Stimulated activated naive B cell treated with anti-CD40 and anti-IgM and Interleukin-4, amounts not matched to agents 10 μg/mL and 1 μg/mL and 100 μg/mL, for 72 hours (primary cell): Measurements from ENCODE around the gene ADARB1.
A peak's percentile ranks its signal among the peaks of the same experiment; 100 is the strongest.

Experiments
- ATAC-seq, 2 donors: fragments of 150-1000 bp; cut with Tn5 transposase; replicated peaks; 2 replicates each; pipeline ENCODE4 v1.10.0; 2021; ENCODE audit warnings: moderate library complexity in 1 of 2
- DNase-seq: peaks from one replicate; pipeline ENCODE4 v3.0.0; 2021
- H3K27ac Mint-ChIP-seq: one replicate; pipeline ENCODE4 v1.8.0; 2022; ENCODE audit warnings: mild to moderate bottlenecking, mixed read lengths
- H3K27me3 Mint-ChIP-seq, 2 donors: one replicate each; pipeline ENCODE4 v1.8.0; 2022; ENCODE audit warnings: mixed read lengths in 2 of 2
- H3K36me3 Mint-ChIP-seq, 2 donors: one replicate each; pipeline ENCODE4 v1.8.0; 2022; ENCODE audit warnings: mixed read lengths in 2 of 2, mild to moderate bottlenecking in 1 of 2
- H3K4me1 Mint-ChIP-seq, 2 donors: one replicate each; pipeline ENCODE4 v1.8.0; 2022; ENCODE audit warnings: mixed read lengths in 2 of 2, mild to moderate bottlenecking in 1 of 2
- H3K4me3 Mint-ChIP-seq, 2 donors: one replicate each; pipeline ENCODE4 v1.8.0; 2022; ENCODE audit warnings: mild to moderate bottlenecking in 2 of 2, mixed read lengths in 2 of 2, moderate library complexity in 1 of 2
- H3K9me3 Mint-ChIP-seq, 2 donors: one replicate each; pipeline ENCODE4 v1.8.0; 2022; ENCODE audit warnings: mixed read lengths in 2 of 2, mild to moderate bottlenecking in 1 of 2

The ADARB1 gene

DNA sequence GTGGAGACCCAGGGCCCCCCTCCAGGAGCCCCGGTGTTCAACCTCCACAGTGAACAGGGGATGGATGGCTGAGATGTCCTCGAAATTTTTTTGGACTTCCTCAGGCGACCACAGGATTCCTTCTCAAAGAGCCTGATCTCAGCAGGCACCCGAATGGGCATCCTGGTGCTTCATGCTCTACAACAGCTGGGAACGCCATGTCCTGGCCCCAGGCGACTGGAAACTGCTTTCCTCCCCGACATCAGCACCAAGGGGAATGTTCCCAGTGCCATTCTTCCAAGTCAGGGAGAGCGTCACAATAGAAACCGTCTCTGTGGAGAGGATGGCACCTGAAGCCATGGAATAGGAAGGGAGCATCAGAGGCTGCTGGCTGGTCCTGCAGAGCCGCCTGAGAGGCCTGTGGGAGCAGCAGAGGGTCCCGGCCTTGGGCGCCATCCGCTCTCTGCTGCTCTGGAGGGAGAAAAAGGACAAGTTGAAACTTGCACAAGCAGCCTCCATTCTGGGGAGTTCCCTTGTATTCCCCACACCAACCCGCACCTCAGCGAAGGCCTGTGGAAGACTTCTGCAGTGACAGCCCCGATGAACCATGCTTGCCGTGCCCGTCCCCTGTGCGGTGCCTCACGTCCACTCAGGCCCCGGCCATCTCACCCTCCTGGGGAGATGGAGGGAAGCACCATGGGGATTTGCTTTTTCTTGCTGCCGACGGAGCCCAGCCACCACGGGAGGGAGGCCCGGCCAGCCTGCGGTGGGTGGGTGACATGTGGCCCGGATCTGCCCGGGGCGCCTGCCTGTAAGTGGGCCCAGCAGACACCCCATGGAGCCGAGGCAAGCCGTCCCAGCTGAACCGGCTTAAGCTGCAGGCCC is 2.3 kb upstream of the ADARB1 start:
- H3K4me3 Mint-ChIP-seq, result no peak overlapping the region
- H3K9me3 Mint-ChIP-seq, result no peaks in the 10 kb centered on the region
- DNase-seq (no peak), ATAC-seq (no peak)
- H3K27ac Mint-ChIP-seq, result peak overlapping the region; percentile 33
- H3K36me3 Mint-ChIP-seq, result peaks cover 0 to 4% of the 10 kb centered on the region in 2 donors
- no peaks in the 10 kb centered on the region for H3K27me3 Mint-ChIP-seq
- H3K4me1 Mint-ChIP-seq, result peaks cover 13 to 24% of the 10 kb centered on the region in 2 donors

DNA sequence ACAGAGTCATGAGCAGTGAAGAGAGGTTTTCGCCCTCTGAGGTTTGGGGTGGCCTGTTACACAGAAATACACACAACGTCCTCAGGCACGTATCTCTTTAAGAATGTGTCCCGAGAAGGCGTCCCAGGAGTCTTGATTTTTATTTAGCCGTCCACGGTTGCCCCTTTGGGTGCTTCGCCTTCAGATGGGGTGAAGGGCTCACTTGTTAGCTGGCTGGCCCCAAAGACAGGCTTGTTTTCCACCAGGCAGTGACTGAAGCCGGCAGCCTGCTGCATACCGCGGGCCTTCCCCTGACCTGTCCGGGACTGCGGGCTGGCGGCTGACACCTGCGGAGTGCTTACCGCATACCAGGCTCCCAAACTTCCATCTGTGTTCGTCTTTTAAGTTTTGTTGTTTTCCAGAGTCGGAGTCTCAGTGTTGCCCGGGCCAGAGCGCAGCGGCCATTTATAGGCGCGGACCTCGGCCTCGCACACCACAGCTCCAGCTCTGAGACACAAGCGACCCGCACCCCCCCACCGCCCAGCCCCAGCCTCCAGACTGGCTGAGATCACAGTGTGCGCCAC is 1.6 kb upstream of the ADARB1 start:
- peaks cover 14 to 28% of the 10 kb centered on the region in 2 donors for H3K4me1 Mint-ChIP-seq
- no peaks in the 10 kb centered on the region for H3K27me3 Mint-ChIP-seq
- peak overlapping the region; percentile 37 to 89 for H3K4me3 Mint-ChIP-seq
- H3K9me3 Mint-ChIP-seq, result no peaks in the 10 kb centered on the region
- peaks cover 0 to 6% of the 10 kb centered on the region in 2 donors for H3K36me3 Mint-ChIP-seq
- ATAC-seq, result no peak
- no peak for DNase-seq
- H3K27ac Mint-ChIP-seq, result peak overlapping the region; percentile 59

DNA sequence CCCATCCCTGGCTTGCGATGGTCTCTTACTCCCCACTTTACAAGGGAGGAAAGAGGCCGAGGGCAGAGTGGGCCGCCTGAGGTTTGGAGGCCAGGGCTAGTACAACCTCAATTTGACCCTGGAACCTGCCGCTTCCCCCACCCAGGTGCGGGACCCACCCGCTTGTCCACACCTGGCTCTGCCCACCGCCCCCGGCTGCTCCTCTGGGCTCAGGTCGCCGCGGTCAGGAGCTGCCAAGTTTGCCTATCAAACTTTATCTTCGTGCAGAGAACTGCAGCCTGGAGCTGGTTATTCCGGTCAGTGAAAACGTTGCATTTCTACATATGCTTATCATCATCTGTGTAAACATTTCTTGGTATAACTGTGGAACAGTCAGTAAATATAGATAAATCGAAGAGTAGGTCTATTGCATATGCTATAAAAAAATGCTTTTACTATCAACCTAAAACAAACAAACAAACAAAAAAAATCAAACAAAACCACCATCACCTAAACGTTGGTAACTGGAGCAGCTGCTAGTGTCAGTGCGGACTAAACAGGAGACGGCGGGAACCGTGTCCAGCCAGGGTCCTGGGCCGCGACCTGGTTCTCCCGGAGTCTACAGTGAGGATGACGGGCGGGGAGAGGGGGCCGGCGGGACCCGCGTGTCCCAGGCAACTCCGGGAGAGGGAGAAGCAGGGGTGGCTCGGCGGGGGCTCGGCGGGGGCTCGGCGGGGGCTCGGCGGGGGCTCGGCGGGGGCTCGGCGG is 906 bp upstream of the ADARB1 start:
- peak; percentile 32 for DNase-seq
- H3K4me1 Mint-ChIP-seq, result peaks cover 21 to 35% of the 10 kb centered on the region in 2 donors
- H3K9me3 Mint-ChIP-seq, result no peaks in the 10 kb centered on the region
- ATAC-seq, result peak; percentile 27 to 34
- no peaks in the 10 kb centered on the region for H3K27me3 Mint-ChIP-seq
- H3K36me3 Mint-ChIP-seq, result peaks cover 0 to 13% of the 10 kb centered on the region in 2 donors
- peak overlapping the region; percentile 89 to 92 for H3K4me3 Mint-ChIP-seq
- peak overlapping the region; percentile 97 for H3K27ac Mint-ChIP-seq

DNA sequence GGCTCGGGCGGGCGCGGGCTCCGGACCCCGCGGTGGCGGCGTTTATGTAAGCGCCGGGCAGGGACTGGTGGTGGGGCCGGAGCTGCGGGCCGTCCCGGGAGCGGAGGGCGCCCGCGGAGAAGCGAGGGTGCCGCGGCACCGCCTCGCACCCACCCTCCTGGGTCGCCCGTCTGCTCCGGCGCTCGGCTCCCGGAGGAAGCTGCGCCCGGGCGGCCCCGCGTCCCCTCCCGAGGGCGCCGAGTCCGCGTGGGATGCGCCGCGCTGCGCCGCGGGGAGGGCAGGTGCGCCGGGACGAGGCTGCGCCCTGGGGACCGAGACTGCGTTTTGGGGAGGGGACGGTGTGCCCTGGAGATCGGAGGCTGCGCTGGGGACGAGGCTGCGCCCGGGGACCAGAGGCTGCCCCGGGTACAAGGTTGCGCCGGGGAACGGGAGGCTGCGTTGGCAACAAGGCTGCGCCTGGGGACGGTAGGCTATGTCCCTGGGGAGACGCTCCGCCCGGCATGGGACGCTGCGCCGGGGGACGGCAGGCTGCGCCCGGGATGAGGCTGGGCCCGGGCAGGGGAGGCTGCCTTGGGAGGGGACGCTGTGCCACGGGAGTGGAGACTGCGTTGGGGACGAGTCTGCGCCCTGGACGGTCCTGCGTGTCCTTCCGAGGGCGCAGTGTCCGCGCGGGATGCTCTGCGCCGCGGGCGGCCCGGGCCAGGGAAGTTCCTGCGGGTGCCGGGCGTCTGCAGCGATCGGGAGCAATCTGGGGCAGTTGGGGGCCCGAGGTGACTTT is 627 bp downstream of the ADARB1 start:
- DNase-seq, result peak; percentile 43
- no peaks in the 10 kb centered on the region for H3K27me3 Mint-ChIP-seq
- ATAC-seq, result peak; percentile 46 to 48
- peak overlapping the region; percentile 91 for H3K27ac Mint-ChIP-seq
- peaks cover 34 to 50% of the 10 kb centered on the region in 2 donors for H3K4me1 Mint-ChIP-seq
- H3K4me3 Mint-ChIP-seq, result peak overlapping the region; percentile 86 to 89
- H3K9me3 Mint-ChIP-seq, result no peaks in the 10 kb centered on the region
- peaks cover 2 to 22% of the 10 kb centered on the region in 2 donors for H3K36me3 Mint-ChIP-seq

DNA sequence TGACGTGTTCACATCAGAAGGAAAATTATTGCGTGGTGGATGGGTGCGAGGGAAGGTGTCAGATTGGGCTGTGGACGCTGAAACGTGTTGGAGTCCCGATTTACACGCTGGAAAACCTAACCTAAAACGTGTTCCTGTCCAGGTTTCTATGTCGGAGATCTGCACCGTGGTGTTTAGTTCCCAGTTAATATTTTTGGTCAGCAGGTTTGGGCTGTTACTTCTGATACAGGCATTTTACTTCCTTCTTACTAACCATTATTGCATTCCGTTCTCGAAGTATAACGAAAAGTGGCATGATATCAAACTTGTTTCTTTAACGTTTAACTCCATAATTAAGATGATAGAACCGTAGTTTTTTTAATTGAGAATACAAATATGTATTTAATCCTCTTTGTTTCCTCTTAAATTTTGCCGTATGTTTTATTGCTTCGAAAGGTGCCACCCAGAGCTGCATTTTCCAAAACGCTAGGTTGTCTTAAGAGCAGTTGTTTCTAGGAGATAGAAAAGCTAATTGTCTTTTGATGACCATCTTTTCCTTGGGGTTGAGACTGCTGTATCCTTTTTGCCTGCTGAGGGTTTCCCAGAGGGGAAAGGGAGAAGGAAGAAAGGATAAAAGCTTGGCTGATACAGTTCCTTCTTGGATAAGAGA is 1.3 kb downstream of the ADARB1 start:
- no peaks in the 10 kb centered on the region for H3K27me3 Mint-ChIP-seq
- H3K36me3 Mint-ChIP-seq, result peaks cover 3 to 26% of the 10 kb centered on the region in 2 donors

DNA sequence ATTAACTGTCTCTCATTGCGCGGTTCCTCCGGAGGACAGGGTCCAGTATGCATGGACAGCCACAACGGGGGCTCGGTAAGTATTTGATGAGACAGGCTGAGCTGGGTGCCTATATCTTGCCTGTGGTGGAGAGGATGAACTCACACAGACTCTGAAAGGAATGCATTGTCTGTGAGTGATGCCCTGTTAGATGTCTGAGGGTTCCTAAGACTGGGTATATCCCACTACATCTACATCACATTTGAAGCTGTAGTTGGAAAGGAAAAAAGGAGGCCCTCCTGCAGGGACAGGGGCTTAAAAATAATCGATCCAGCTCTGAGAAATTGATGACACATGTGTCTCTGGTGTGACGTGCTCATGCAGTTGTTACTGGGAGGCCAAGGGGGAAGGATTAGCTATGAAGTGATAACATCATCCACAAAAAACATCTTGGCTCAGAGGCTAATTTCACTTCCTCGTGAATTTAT is 1.9 kb downstream of the ADARB1 start:
- H3K9me3 Mint-ChIP-seq, result no peaks in the 10 kb centered on the region
- H3K4me1 Mint-ChIP-seq, result peaks cover 42 to 61% of the 10 kb centered on the region in 2 donors
- ATAC-seq (no peak), DNase-seq (no peak)
- H3K4me3 Mint-ChIP-seq, result peak overlapping the region; percentile 86 to 89
- H3K36me3 Mint-ChIP-seq, result peaks cover 6 to 30% of the 10 kb centered on the region in 2 donors
- no peaks in the 10 kb centered on the region for H3K27me3 Mint-ChIP-seq
- H3K27ac Mint-ChIP-seq, result peak overlapping the region; percentile 91

More for the DNA sequence above, 1.3 kb downstream of the ADARB1 start:
- H3K4me3 Mint-ChIP-seq, result peak overlapping the region; percentile 86 to 89
- peaks cover 38 to 55% of the 10 kb centered on the region in 2 donors for H3K4me1 Mint-ChIP-seq
- ATAC-seq (no peak), DNase-seq (no peak)
- peak overlapping the region; percentile 91 for H3K27ac Mint-ChIP-seq
- no peaks in the 10 kb centered on the region for H3K9me3 Mint-ChIP-seq

DNA sequence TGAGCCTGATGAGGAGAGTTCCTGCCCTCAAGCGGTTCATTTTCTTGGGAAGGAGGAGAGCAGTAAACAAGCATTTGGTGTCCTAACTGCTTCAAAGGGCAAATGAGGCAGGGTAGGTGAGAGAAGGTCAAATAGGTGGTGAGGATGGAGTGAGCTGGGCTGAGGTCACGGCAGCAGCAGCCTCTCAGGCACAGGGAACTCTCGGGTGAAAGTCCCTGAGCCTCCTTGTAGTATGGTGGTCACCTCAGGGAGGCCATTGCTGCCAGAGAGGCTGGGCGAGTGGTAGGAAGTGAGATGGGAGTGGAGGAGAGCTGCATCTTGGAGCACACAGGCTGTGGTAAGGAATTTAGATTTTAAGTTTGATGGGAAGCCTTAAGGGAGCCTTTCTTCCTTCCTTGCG is 4.0 kb downstream of the ADARB1 start:
- peaks cover 49 to 75% of the 10 kb centered on the region in 2 donors for H3K4me1 Mint-ChIP-seq
- peaks cover 15 to 42% of the 10 kb centered on the region in 2 donors for H3K36me3 Mint-ChIP-seq
- no peaks in the 10 kb centered on the region for H3K27me3 Mint-ChIP-seq
- H3K4me3 Mint-ChIP-seq, result no peak overlapping the region
- no peaks in the 10 kb centered on the region for H3K9me3 Mint-ChIP-seq
- no peak for ATAC-seq
- no peak for DNase-seq
- H3K27ac Mint-ChIP-seq, result peak overlapping the region; percentile 22

DNA sequence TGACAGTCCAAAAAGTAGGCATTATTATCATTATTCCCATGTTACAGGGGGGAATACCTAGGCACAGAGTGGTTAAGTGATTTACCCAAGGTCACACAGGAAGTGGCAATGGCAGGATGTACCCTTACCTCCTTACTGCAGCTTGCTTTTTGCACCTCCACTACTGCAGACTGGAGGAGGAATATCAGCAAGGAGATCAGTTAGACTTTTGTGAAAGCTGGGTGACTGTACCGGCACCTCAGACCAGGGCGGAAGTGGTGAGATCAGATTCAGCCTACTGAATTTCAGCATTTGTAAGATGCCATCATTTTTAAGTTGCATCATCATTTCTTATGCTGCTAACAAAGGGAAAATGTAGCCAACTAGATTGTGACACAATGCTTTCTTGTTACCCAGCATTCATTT is 4.5 kb downstream of the ADARB1 start:
- Mint-ChIP-seq H3K27me3 (no peaks in the 10 kb centered on the region), H3K36me3 (peaks cover 19 to 38% of the 10 kb centered on the region in 2 donors), H3K4me1 (peaks cover 46 to 76% of the 10 kb centered on the region in 2 donors), H3K27ac (no peak overlapping the region), H3K4me3 (no peak overlapping the region), H3K9me3 (no peaks in the 10 kb centered on the region)
- DNase-seq (no peak), ATAC-seq (no peak)

DNA sequence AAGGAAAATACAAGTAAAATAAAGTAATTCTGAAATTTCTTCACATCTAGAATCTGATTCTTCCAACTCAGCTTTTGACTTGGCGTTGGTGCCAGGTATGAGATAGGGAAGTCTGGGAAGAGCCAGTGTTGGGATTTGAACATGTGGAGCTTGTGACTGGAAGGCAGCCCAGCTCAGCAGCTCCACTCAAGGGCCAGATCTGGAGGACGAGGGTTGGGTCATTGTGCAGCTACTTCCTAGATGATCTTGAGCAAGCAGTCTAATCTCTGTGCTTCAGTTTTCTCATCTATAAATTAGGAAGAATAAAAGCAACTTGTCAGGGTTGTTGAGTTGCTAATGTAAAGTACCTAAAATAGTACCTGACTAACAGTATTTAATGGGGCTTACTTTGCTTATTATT is 5.0 kb downstream of the ADARB1 start:
- Mint-ChIP-seq H3K4me1 (peaks cover 50 to 81% of the 10 kb centered on the region in 2 donors), H3K27ac (peak overlapping the region; percentile 22), H3K4me3 (no peak overlapping the region), H3K36me3 (peaks cover 20 to 41% of the 10 kb centered on the region in 2 donors), H3K27me3 (no peaks in the 10 kb centered on the region), H3K9me3 (no peaks in the 10 kb centered on the region)
- DNase-seq (no peak), ATAC-seq (no peak)

DNA sequence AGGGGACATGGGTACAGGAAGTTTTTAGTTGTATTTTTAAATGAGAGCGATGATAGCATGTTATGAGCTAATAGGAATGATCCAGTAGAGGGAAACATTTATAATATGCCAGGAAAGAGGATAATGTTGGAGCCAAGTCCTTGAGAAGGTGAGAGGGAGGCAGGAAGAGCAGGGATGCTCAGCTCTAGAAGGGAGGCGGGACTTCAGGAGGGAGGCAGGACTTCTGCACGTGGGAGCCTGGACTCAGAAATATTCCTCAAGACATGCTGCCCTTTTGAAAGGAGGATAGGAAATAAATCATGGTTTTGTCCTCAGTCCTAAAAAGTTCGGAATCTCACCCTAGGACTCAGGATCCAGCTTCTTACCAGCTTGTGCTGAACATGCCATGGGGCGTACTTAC is 5.9 kb downstream of the ADARB1 start:
- Mint-ChIP-seq H3K27me3 (no peaks in the 10 kb centered on the region), H3K4me1 (peaks cover 58 to 89% of the 10 kb centered on the region in 2 donors), H3K9me3 (no peaks in the 10 kb centered on the region), H3K27ac (no peak overlapping the region), H3K4me3 (no peak overlapping the region), H3K36me3 (peaks cover 20 to 45% of the 10 kb centered on the region in 2 donors)
- ATAC-seq (no peak), DNase-seq (no peak)

DNA sequence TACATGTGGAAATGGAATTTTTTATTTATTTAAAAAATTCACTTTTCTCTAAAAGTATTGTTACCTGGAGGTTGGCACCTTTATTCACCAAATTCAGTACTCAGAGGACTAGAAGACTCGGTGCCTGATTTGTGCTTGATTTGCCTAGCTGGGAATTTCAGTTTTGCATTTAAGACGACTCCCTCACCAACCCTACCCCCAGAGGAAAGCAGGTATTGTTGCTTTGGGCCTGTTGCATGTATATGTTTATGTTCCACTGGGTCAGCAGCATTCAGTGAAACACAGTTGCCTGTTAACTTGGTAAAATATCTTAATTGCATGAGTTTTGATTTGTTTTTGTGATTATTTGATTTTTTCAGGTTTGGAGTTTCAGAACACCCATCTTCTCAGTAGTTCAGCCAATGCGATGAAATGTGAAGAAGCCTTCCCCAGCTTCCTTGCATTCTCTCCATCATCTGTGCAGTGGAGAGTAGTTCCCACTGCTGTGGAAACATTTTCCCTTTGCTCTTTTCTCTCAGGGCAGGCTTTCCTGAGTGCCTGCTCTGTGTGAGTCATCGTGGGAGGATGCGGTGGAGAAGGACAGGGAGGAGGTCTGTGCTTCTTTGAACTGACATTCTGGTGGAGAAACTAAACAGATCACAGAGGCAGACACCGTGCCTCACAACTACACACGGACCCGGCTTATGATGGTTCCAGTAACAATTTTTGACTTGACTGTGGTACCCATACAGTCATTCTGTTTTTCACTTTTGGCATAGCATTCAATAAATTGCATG is 6.4 kb downstream of the ADARB1 start:
- ATAC-seq, result no peak
- H3K4me3 Mint-ChIP-seq, result no peak overlapping the region
- H3K27ac Mint-ChIP-seq, result no peak overlapping the region
- no peak for DNase-seq
- no peaks in the 10 kb centered on the region for H3K27me3 Mint-ChIP-seq
- H3K36me3 Mint-ChIP-seq, result peaks cover 20 to 46% of the 10 kb centered on the region in 2 donors
- H3K9me3 Mint-ChIP-seq, result no peaks in the 10 kb centered on the region
- peaks cover 62 to 90% of the 10 kb centered on the region in 2 donors for H3K4me1 Mint-ChIP-seq

DNA sequence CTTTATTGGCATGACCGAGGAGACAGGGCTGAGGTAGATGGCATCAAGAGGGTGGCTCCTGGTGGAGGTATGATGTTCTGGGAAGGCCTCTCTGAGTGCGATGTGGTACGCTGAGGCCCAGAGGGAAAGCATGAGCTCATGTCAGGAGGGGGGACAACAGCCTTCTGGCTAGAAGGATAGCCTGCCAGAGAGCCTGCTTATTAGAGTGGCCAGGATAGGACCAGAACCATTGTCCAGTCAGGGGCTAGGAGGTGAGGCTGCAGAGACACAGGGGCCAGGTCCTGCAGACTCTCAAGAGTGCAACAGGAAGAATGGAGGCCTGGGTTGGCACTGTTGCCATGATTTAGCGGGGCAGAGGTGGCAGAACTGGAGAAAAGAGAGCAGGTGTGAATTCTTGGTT is 7.3 kb downstream of the ADARB1 start:
- Mint-ChIP-seq H3K4me3 (no peak overlapping the region), H3K36me3 (peaks cover 20 to 49% of the 10 kb centered on the region in 2 donors), H3K4me1 (peaks cover 62 to 90% of the 10 kb centered on the region in 2 donors), H3K9me3 (no peaks in the 10 kb centered on the region), H3K27ac (peak overlapping the region; percentile 57), H3K27me3 (no peaks in the 10 kb centered on the region)
- no peak for ATAC-seq
- no peak for DNase-seq

DNA sequence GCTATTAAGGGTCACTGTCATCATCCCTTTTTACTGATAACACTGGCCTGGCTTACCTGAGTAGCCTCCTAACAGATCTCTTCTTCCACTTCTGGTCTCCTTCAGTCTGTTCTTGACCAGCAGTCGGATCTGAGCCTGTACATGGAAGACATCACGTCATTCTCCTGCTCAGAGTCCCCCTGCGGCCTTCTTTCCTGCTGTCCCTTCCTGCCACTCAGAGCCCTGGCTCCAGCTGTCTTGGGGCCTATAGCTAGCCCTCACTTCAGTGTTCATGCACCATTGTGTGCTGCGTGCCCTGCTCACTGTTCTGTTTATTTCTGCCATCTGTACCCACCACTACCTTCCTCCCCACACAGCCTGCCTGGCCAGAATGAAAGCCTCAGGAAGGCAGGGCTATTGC is 8.4 kb downstream of the ADARB1 start:
- Mint-ChIP-seq H3K27me3 (no peaks in the 10 kb centered on the region), H3K4me3 (no peak overlapping the region), H3K4me1 (peaks cover 73 to 97% of the 10 kb centered on the region in 2 donors), H3K9me3 (no peaks in the 10 kb centered on the region), H3K36me3 (peaks cover 26 to 59% of the 10 kb centered on the region in 2 donors), H3K27ac (no peak overlapping the region)
- no peak for ATAC-seq
- no peak for DNase-seq
